ENCODE results near the gene CUL3.

CUL3 gene

GRCh38 chr2:224444021-224444420, 141.1 kb downstream of the CUL3 start:
- TF ChIP-seq, protein P1, sequence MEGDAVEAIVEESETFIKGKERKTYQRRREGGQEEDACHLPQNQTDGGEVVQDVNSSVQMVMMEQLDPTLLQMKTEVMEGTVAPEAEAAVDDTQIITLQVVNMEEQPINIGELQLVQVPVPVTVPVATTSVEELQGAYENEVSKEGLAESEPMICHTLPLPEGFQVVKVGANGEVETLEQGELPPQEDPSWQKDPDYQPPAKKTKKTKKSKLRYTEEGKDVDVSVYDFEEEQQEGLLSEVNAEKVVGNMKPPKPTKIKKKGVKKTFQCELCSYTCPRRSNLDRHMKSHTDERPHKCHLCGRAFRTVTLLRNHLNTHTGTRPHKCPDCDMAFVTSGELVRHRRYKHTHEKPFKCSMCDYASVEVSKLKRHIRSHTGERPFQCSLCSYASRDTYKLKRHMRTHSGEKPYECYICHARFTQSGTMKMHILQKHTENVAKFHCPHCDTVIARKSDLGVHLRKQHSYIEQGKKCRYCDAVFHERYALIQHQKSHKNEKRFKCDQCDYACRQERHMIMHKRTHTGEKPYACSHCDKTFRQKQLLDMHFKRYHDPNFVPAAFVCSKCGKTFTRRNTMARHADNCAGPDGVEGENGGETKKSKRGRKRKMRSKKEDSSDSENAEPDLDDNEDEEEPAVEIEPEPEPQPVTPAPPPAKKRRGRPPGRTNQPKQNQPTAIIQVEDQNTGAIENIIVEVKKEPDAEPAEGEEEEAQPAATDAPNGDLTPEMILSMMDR (IDR thresholded peaks at IDR 0.05): no peak

GRCh38 chr2:224442071-224442967, 142.8 kb downstream of the CUL3 start:
- TF ChIP-seq, protein P1 (IDR thresholded peaks at IDR 0.05): no peak

DNA sequence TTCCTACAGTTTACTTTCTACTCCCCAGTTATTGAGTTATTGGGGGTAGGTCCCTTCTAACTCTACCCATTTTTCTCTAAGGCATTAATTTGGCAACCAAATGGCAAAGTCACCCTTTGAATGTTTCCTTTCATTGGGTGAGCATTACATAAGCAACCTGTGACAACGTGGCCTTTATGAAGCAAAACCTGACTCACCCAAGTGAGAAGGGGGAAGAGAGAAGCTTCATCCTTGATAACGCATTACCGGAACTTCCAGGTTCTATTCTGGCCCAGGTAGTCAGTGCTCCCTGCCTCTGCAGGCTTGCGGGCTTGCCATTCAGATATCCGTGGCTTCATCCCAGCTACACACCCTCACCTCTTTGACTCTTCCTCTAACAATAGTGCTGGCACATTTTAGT, 144.2 kb downstream of the CUL3 start:
- TF ChIP-seq, protein P1 (IDR thresholded peaks at IDR 0.05): no peak

GRCh38 chr2:224438726-224439125, 146.4 kb downstream of the CUL3 start:
- TF ChIP-seq, protein P1 (IDR thresholded peaks at IDR 0.05): no peak

DNA sequence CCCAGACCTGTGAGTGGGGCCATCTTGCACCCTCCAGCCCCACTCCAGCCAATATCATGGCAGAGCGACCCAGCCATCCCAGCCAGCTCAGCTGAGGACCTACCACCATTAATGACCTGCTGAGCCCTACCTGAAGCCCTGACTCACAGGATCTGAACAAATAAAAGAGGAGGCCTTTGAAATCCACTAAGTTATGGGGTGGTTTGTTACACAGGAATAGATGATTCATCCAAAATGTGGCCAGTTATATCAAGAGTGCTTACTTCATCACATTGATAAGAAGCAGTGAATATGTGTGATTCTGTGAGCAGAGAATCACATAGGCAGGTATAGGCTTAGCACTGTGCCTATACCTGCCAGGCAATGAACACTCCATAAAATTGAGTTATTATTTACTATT, 148.5 kb downstream of the CUL3 start:
- TF ChIP-seq, protein P1 (IDR thresholded peaks at IDR 0.05): no peak

DNA sequence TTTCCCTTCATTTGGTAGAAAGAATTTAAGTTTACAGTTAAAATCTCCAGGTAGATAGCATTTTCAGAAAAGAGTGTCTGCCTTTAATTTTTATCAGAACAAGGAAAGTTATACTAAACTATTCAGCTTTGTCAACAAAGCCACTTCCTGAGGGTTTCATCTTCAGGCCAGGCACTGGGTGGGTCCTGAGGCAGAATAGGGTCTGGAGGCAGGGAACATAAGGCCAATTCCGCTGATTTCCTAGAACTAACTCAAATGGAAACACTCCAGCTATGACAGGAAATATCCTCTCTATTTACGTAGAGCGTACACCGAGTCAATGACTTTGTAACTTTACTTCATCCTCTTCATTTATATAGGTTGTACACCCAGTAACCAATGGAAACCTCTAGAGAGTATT, 150.5 kb downstream of the CUL3 start:
- TF ChIP-seq, protein P1 (IDR thresholded peaks at IDR 0.05): no peak

DNA sequence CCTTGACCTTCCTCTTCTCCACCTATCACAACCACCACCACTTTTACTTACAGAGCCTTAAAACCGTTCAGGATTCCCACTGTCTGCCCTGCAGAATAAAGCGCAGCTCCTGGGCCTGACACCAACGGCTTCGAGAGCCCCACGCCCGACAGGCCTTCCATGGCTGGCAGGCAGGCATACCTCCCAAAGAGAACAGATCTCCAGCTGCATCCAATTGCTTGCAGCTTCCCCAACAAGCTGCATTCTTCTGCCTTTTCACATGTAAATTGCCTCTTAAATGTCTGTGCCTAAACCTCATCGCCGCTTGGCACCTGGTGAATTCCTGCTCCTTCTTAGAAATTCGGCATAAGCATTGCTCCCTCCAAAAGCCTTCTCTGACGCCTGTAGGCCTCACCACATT, 151.7 kb downstream of the CUL3 start:
- TF ChIP-seq, protein P1 (IDR thresholded peaks at IDR 0.05): no peak

Measured in LNCAP (cell line).